NCI-H510A (cell line): ENCODE data around the gene ALK.
"Not testable (repeated sequence)": the region's sequence is repeated elsewhere in the genome, so short reads cannot be mapped to it uniquely, and the experiment has no call there.

Experiments
- DNase-seq: peaks from one replicate; lab custom pipeline; 2025; lab: John Stamatoyannopoulos, UW

The ALK gene

GRCh38 chr2:29755829-29756228, 165.6 kb downstream of the ALK start:
- DNase-seq: no peak

GRCh38 chr2:29755233-29755632, 166.2 kb downstream of the ALK start:
- DNase-seq: no peak

GRCh38 chr2:29753671-29754444, 167.5 kb downstream of the ALK start:
- DNase-seq: no peak

GRCh38 chr2:29751390-29751789, 170.0 kb downstream of the ALK start:
- DNase-seq: no peak

- DNase-seq: not testable (repeated sequence)
Observed at GRCh38 chr2:29750463-29750862, 170.9 kb downstream of the ALK start.

GRCh38 chr2:29749843-29750242, 171.5 kb downstream of the ALK start:
- peak; percentile 53 for DNase-seq

GRCh38 chr2:29749041-29749440, 172.3 kb downstream of the ALK start:
- DNase-seq: no peak

- DNase-seq: peak; percentile 81
Observed at GRCh38 chr2:29747786-29748470, 173.5 kb downstream of the ALK start.

GRCh38 chr2:29744976-29745375, 176.4 kb downstream of the ALK start:
- no peak for DNase-seq

GRCh38 chr2:29743516-29743915, 177.9 kb downstream of the ALK start:
- no peak for DNase-seq

GRCh38 chr2:29742656-29743055, 178.7 kb downstream of the ALK start:
- DNase-seq: no peak

GRCh38 chr2:29741132-29741531, 180.3 kb downstream of the ALK start:
- DNase-seq: no peak

GRCh38 chr2:29733965-29734364, 187.4 kb downstream of the ALK start:
- DNase-seq: no peak

GRCh38 chr2:29733213-29733612, 188.2 kb downstream of the ALK start:
- no peak for DNase-seq

GRCh38 chr2:29731948-29732347, 189.4 kb downstream of the ALK start:
- no peak for DNase-seq

GRCh38 chr2:29729932-29730331, 191.5 kb downstream of the ALK start:
- DNase-seq: no peak

- DNase-seq: no peak
Observed at GRCh38 chr2:29729401-29729800, 192.0 kb downstream of the ALK start.

GRCh38 chr2:29726976-29727375, 194.4 kb downstream of the ALK start:
- DNase-seq: no peak

- DNase-seq: no peak
Observed at GRCh38 chr2:29725610-29726009, 195.8 kb downstream of the ALK start.

- no peak for DNase-seq
Observed at GRCh38 chr2:29724282-29724681, 197.1 kb downstream of the ALK start.

GRCh38 chr2:29723255-29724001, 198.0 kb downstream of the ALK start:
- no peak for DNase-seq

GRCh38 chr2:29719639-29720038, 201.7 kb downstream of the ALK start:
- no peak for DNase-seq
